ENCODE measurements around the gene ACTR1B.
"Not testable (repeated sequence)": the region's sequence is repeated elsewhere in the genome, so short reads cannot be mapped to it uniquely, and the experiment has no call there.

Gene ACTR1B

GRCh38 chr2:97688062-97688827 lies 24.4 kb upstream of the ACTR1B start:
- FAIRE-seq: no peak

- FAIRE-seq: not testable (repeated sequence)
These were observed 23.4 kb upstream of the ACTR1B start for GRCh38 chr2:97687235-97687634.

- no peak for FAIRE-seq
These were observed 14.5 kb upstream of the ACTR1B start for GRCh38 chr2:97678298-97678697.

GRCh38 chr2:97677480-97677879 lies 13.6 kb upstream of the ACTR1B start:
- no peak for FAIRE-seq

GRCh38 chr2:97676620-97677019 lies 12.8 kb upstream of the ACTR1B start:
- FAIRE-seq: no peak

- no peak for FAIRE-seq
These were observed 11.7 kb upstream of the ACTR1B start for GRCh38 chr2:97675430-97676113.

- FAIRE-seq: no peak
These were observed 10.1 kb upstream of the ACTR1B start for GRCh38 chr2:97673915-97674283.

- FAIRE-seq: no peak
These were observed 9.5 kb upstream of the ACTR1B start for GRCh38 chr2:97673182-97673914.

GRCh38 chr2:97672606-97673140 lies 8.8 kb upstream of the ACTR1B start:
- not testable (repeated sequence) for FAIRE-seq

- no peak for FAIRE-seq
These were observed 7.7 kb upstream of the ACTR1B start for GRCh38 chr2:97671526-97671925.

- FAIRE-seq: no peak
These were observed 6.6 kb upstream of the ACTR1B start for GRCh38 chr2:97670471-97670870.

GRCh38 chr2:97669448-97669847 lies 5.6 kb upstream of the ACTR1B start, which contains the start of gene C2orf92:
Gene C2orf92, plus strand, starts transcription at chr2:97669713. Its CDS starts 76 bp downstream, at chr2:97669789.
- FAIRE-seq: no peak

- no peak for FAIRE-seq
These were observed 759 bp upstream of the ACTR1B start for GRCh38 chr2:97664636-97664970.

- FAIRE-seq: no peak
These were observed 250 bp downstream of the ACTR1B start for GRCh38 chr2:97663626-97663961.

GRCh38 chr2:97662895-97663625 lies 784 bp downstream of the ACTR1B start:
- no peak for FAIRE-seq

- FAIRE-seq: no peak
These were observed 1.4 kb downstream of the ACTR1B start for GRCh38 chr2:97662386-97662894.

- no peak for FAIRE-seq
These were observed 1.9 kb downstream of the ACTR1B start for GRCh38 chr2:97661927-97662326.

- FAIRE-seq: no peak
These were observed 3.0 kb downstream of the ACTR1B start for GRCh38 chr2:97660775-97661389.

- no peak for FAIRE-seq
These were observed 3.6 kb downstream of the ACTR1B start for GRCh38 chr2:97660044-97660774.

GRCh38 chr2:97659256-97660043 lies 4.4 kb downstream of the ACTR1B start:
- FAIRE-seq: no peak

All from colon (tissue), 2 donors.